H9 (cell line): ENCODE results near the gene INSYN2A. TPM values are rescaled to one million over a fixed set of nuclear protein-coding genes. Genes with fewer than 3 reads are reported as not detected.

ENCODE experiments used
- DNase-seq: peaks from one replicate; pipeline ENCODE4 v3.0.0-alpha.2; 2017
- H2AFZ ChIP-seq: one replicate; pipeline ENCODE4 v1.6.1; 2013; ENCODE audit warnings: mild to moderate bottlenecking, low read length, control low read depth, moderate library complexity
- H2AK5ac ChIP-seq: 2 replicates; pipeline ENCODE4 v1.6.1; 2013; ENCODE audit warnings: low read length, control low read depth, mixed read lengths; ENCODE audit not compliant: insufficient read length
- H2BK120ac ChIP-seq: one replicate; pipeline ENCODE4 v1.6.1; 2013; ENCODE audit warnings: low read depth, mild to moderate bottlenecking, low read length, control low read depth, inconsistent platforms; ENCODE audit not compliant: poor library complexity, severe bottlenecking
- H2BK12ac ChIP-seq: 2 replicates; pipeline ENCODE4 v1.6.1; 2013; ENCODE audit warnings: low read length, control low read depth, mixed read lengths, low read depth; ENCODE audit not compliant: insufficient read length
- H2BK15ac ChIP-seq: 2 replicates; pipeline ENCODE4 v1.6.1; 2013; ENCODE audit warnings: low read depth, low read length, control low read depth
- H2BK20ac ChIP-seq: one replicate; pipeline ENCODE4 v1.6.1; 2013; ENCODE audit warnings: low read depth, mild to moderate bottlenecking, low read length, control low read depth, inconsistent platforms; ENCODE audit not compliant: poor library complexity, severe bottlenecking
- H2BK5ac ChIP-seq: 2 replicates; pipeline ENCODE4 v1.6.1; 2013; ENCODE audit warnings: low read length, control low read depth, mixed read lengths; ENCODE audit not compliant: insufficient read length
- H3K14ac ChIP-seq: 2 replicates; pipeline ENCODE4 v1.6.1; 2013; ENCODE audit warnings: low read length, control low read depth; ENCODE audit not compliant: insufficient read depth
- H3K18ac ChIP-seq: 2 replicates; pipeline ENCODE4 v1.6.1; 2013; ENCODE audit warnings: low read depth, mild to moderate bottlenecking, mixed read lengths, low read length, control low read depth; ENCODE audit not compliant: insufficient read length
- H3K23ac ChIP-seq: 2 replicates; pipeline ENCODE4 v1.6.1; 2013; ENCODE audit warnings: low read length, control low read depth, mixed read lengths, low read depth; ENCODE audit not compliant: insufficient read length
- H3K23me2 ChIP-seq: 2 replicates; pipeline ENCODE4 v1.6.1; 2013; ENCODE audit warnings: low read depth, mild to moderate bottlenecking, mixed read lengths, low read length, control low read depth; ENCODE audit not compliant: insufficient read length, poor library complexity, severe bottlenecking
- H3K27ac ChIP-seq: 2 replicates; pipeline ENCODE4 v1.5.1; 2013; ENCODE audit warnings: low read length, control low read depth, mixed read lengths, low read depth; ENCODE audit not compliant: insufficient read length
- H3K27me3 ChIP-seq: 2 replicates; pipeline ENCODE4 v1.6.1; 2013; ENCODE audit warnings: low read length, control low read depth, inconsistent platforms; ENCODE audit not compliant: insufficient read depth
- H3K4ac ChIP-seq: 2 replicates; pipeline ENCODE4 v1.6.1; 2013; ENCODE audit warnings: low read depth, mild to moderate bottlenecking, control low read depth, inconsistent platforms, low read length, moderate library complexity
- H3K4me1 ChIP-seq: 2 replicates; pipeline ENCODE4 v1.6.1; 2013; ENCODE audit warnings: low read length, control low read depth, inconsistent platforms; ENCODE audit not compliant: insufficient read depth
- H3K4me2 ChIP-seq: 2 replicates; pipeline ENCODE4 v1.6.1; 2013; ENCODE audit warnings: low read length, control low read depth, mixed read lengths; ENCODE audit not compliant: insufficient read length, insufficient read depth
- H3K56ac ChIP-seq: 2 replicates; pipeline ENCODE4 v1.6.1; 2013; ENCODE audit warnings: low read depth, mild to moderate bottlenecking, mixed read lengths, low read length, control low read depth; ENCODE audit not compliant: insufficient read length
- H3K79me1 ChIP-seq: 2 replicates; pipeline ENCODE4 v1.6.1; 2013; ENCODE audit warnings: low read depth, mild to moderate bottlenecking, moderate library complexity, low read length, control low read depth, inconsistent platforms; ENCODE audit not compliant: insufficient read depth, poor library complexity, severe bottlenecking
- H3K79me2 ChIP-seq: 2 replicates; pipeline ENCODE4 v1.6.1; 2013; ENCODE audit warnings: low read length, control low read depth, inconsistent platforms; ENCODE audit not compliant: insufficient read depth
- H3K9ac ChIP-seq: 2 replicates; pipeline ENCODE4 v1.6.1; 2013; ENCODE audit warnings: low read length, control low read depth, mixed read lengths; ENCODE audit not compliant: insufficient read length; ENCODE audit errors: extremely low read depth
- H3K9me3 ChIP-seq: one replicate; pipeline ENCODE4 v1.6.1; 2013; ENCODE audit warnings: low read depth, low read length, inconsistent platforms; ENCODE audit not compliant: control insufficient read depth
- H3T11ph ChIP-seq: one replicate; pipeline ENCODE4 v1.6.1; 2013; ENCODE audit warnings: mild to moderate bottlenecking, low read length, control low read depth, inconsistent platforms
- H4K20me1 ChIP-seq: one replicate; pipeline ENCODE4 v1.6.1; 2013; ENCODE audit not compliant: control insufficient read depth, insufficient read length, insufficient read depth
- H4K5ac ChIP-seq: 2 replicates; pipeline ENCODE4 v1.6.1; 2013; ENCODE audit warnings: low read depth, mild to moderate bottlenecking, mixed read lengths, low read length, control low read depth; ENCODE audit not compliant: insufficient read length
- H4K8ac ChIP-seq: replicated peaks from 2 replicates; pipeline ENCODE4 v1.6.1; 2013; ENCODE audit warnings: low read length, control low read depth, mixed read lengths, low read depth; ENCODE audit not compliant: insufficient read length
- H4K91ac ChIP-seq: 2 replicates; pipeline ENCODE4 v1.6.1; 2013; ENCODE audit warnings: low read depth, mild to moderate bottlenecking, moderate library complexity, mixed read lengths, low read length, control low read depth; ENCODE audit not compliant: insufficient read length
- H3K27ac Mint-ChIP-seq, 3 experiments: 2 replicates in 2 of 3; 3 replicates in 1 of 3; pipeline ENCODE4 v1.8.0; 2020 to 2021; ENCODE audit warnings: mixed read lengths in 3 of 3, mild to moderate bottlenecking in 1 of 3, moderate library complexity in 1 of 3
- H3K27me3 Mint-ChIP-seq: 2 replicates; pipeline ENCODE4 v1.8.0; 2021; ENCODE audit warnings: low read depth, mild to moderate bottlenecking, moderate library complexity, mixed read lengths
- H3K36me3 Mint-ChIP-seq, 3 experiments: 2 replicates in 2 of 3; 3 replicates in 1 of 3; pipeline ENCODE4 v1.8.0; 2020 to 2021; ENCODE audit warnings: low read depth in 3 of 3, mixed read lengths in 3 of 3; ENCODE audit not compliant: insufficient read depth in 1 of 3
- H3K4me1 Mint-ChIP-seq, 2 experiments: 2 replicates each; pipeline ENCODE4 v1.8.0; 2020; ENCODE audit warnings: mixed read lengths in 2 of 2
- H3K4me3 Mint-ChIP-seq, 2 experiments: 2 replicates in 1 of 2; 3 replicates in 1 of 2; pipeline ENCODE4 v1.8.0; 2020 to 2021; ENCODE audit warnings: mild to moderate bottlenecking in 2 of 2, mixed read lengths in 2 of 2, moderate library complexity in 1 of 2
- H3K9me3 Mint-ChIP-seq, 2 experiments: 2 replicates in 1 of 2; 3 replicates in 1 of 2; pipeline ENCODE4 v1.8.0; 2020; ENCODE audit warnings: mild to moderate bottlenecking in 2 of 2, mixed read lengths in 2 of 2, moderate library complexity in 1 of 2
- WGBS: extraction: QIAGEN DNeasy Blood & Tissue Kit; methylation state at CpG from one replicate; pipeline ENCODE4 v1.1.7; 2013; ENCODE audit warnings: missing lambda C conversion rate, low lambda C conversion rate, mixed read lengths; ENCODE audit not compliant: insufficient read length; ENCODE audit errors: extremely low coverage; 5-methylcytosine and 5-hydroxymethylcytosine counted together
- total RNA-seq: library from RNA; stranded (reverse); gene quantifications from 2 replicates; pipeline ENCODE4 v1.2.1, GENCODE V29; 2021
- TF ChIP-seq, protein P1 (sequence below): fragments of 200-600 bp; sonication (generic); conservative IDR thresholded peaks from 3 replicates; pipeline ENCODE4 v1.8.0; 2021; ENCODE audit warnings: antibody characterized with exemption, mild to moderate bottlenecking

Gene INSYN2A
- total RNA-seq, 1 experiment from 2014 or later = 0.09 TPM

DNA sequence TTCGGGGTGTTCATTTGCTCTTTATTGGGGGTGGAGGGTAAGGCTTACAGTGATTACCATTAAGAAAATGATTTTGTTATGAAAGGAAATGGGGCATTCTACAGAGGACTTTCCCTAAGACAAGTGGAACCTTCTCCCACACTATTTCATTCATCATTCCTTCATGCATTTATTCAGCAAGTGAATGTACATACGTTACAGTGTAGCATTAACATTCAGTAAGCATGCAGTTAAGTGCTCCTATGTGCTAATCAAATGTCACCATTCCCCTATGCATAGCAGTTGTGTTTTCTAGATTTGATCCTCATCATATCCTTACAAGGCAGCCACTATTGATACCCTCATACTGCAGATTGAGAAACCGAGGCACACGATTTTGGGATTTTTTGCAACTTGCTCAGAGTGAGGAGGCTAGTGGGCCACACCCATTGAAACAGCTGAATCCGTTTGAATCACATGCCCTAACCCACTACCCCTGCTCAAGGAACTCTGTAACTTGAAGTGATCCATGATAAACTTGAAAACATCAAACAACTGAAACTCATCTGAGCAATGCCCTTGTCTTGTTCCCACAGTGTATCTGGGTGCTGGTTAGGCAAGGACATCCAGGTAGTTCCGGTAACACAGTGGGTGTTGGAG, 16.7 kb downstream of the INSYN2A start:
- Histone ChIP-seq H2BK12ac (no peak overlapping the region), H3K56ac (no peak overlapping the region), H3K4ac (no peak overlapping the region), H3K79me1 (no peaks in the 10 kb centered on the region), H3K27me3 (no peaks in the 10 kb centered on the region), H3K23ac (no peak overlapping the region), H3T11ph (no peak overlapping the region), H3K79me2 (no peaks in the 10 kb centered on the region), H3K9ac (no peak overlapping the region), H2AK5ac (no peak overlapping the region), H2BK5ac (no peak overlapping the region), H2BK15ac (no peak overlapping the region), H3K4me2 (no peak overlapping the region), H4K91ac (no peak overlapping the region), H2BK20ac (no peak overlapping the region), H3K4me1 (no peaks in the 10 kb centered on the region), H4K5ac (no peak overlapping the region), H3K18ac (no peak overlapping the region), H3K23me2 (no peaks in the 10 kb centered on the region), H3K14ac (no peak overlapping the region), H3K27ac (no peak overlapping the region), H2AFZ (no peak overlapping the region), H4K20me1 (no peaks in the 10 kb centered on the region), H2BK120ac (no peak overlapping the region), H3K9me3 (no peaks in the 10 kb centered on the region), H4K8ac (no peak overlapping the region)
- TF ChIP-seq, protein P1, sequence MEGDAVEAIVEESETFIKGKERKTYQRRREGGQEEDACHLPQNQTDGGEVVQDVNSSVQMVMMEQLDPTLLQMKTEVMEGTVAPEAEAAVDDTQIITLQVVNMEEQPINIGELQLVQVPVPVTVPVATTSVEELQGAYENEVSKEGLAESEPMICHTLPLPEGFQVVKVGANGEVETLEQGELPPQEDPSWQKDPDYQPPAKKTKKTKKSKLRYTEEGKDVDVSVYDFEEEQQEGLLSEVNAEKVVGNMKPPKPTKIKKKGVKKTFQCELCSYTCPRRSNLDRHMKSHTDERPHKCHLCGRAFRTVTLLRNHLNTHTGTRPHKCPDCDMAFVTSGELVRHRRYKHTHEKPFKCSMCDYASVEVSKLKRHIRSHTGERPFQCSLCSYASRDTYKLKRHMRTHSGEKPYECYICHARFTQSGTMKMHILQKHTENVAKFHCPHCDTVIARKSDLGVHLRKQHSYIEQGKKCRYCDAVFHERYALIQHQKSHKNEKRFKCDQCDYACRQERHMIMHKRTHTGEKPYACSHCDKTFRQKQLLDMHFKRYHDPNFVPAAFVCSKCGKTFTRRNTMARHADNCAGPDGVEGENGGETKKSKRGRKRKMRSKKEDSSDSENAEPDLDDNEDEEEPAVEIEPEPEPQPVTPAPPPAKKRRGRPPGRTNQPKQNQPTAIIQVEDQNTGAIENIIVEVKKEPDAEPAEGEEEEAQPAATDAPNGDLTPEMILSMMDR = no peak
- no peak for DNase-seq
- Mint-ChIP-seq H3K9me3 (no peaks in the 10 kb centered on the region), H3K4me3 (no peak overlapping the region), H3K27me3 (no peaks in the 10 kb centered on the region), H3K27ac (no peak overlapping the region), H3K36me3 (peaks cover 0 to 4% (median 2%) of the 10 kb centered on the region in 3 experiments; a peak in 3 of 7 replicates), H3K4me1 (peaks cover 3 to 8% of the 10 kb centered on the region in 2 experiments; a peak in 3 of 4 replicates)
- WGBS = no CpG with 5 or more reads among the region's 6 CpGs
